ENCODE data around the gene UFC1. TPM values are rescaled to one million over a fixed set of nuclear protein-coding genes. Genes with fewer than 3 reads are reported as not detected.

The UFC1 gene
- total RNA-seq, 1 experiment from 2014 or later: 63.7 TPM

- no peaks in the 10 kb centered on the region for H3K9me2 ChIP-seq (ENCODE audit: insufficient read depth)
- BruUV-seq (replicated peaks): no TSS peak
- intact Hi-C loops (cut with micrococcal nuclease): no loop called here
- no peaks in the 10 kb centered on the region for H3K9me3 ChIP-seq (ENCODE audit: control insufficient read depth in 1 of 2, insufficient read depth in 1 of 2, low read depth in 1 of 2, low read length in 2 of 2)
- H3K9ac ChIP-seq (ENCODE audit: low read length): no peak overlapping the region
- H3K4me3 ChIP-seq (replicated peaks in 1 of 2; ENCODE audit: low read depth in 1 of 2, low read length in 2 of 2): no peak overlapping the region
- H3K4me2 ChIP-seq (ENCODE audit: low read length): no peak overlapping the region
- H4K20me1 ChIP-seq (ENCODE audit: insufficient read depth): no peaks in the 10 kb centered on the region
- ChIA-PET CTCF (no interaction called here), RAD21 (ENCODE audit: low non-redundant PET in 1 of 2, low total read pairs in 2 of 2, uncharacterized antibody in 2 of 2, unreplicated experiment in 2 of 2) (no interaction called here), POLR2A (interaction anchor here (1.0 to 1.7 kb wide), 3 partner anchors 10 to 38 kb away, joined by 3 to 5 read pairs (median 3); partner anchors contain the start of genes NIT1 and PFDN2)
- no peak overlapping the region for H2AFZ ChIP-seq (ENCODE audit: low read depth, low read length, poor library complexity, severe bottlenecking)
- no peak overlapping the region for H3K27ac ChIP-seq (ENCODE audit: low read depth, low read length)
- DNase-seq (ENCODE audit: low read depth, low spot score): no peak
- peaks cover 17 to 43% of the 10 kb centered on the region in 2 experiments; a peak in 3 of 4 replicates for H3K36me3 ChIP-seq (ENCODE audit: control insufficient read depth in 1 of 2, insufficient read depth in 2 of 2, low read length in 2 of 2)
- ATAC-seq: no peak
- H3K4me1 ChIP-seq (ENCODE audit: control insufficient read depth in 1 of 2, insufficient read depth in 2 of 2, low read length in 2 of 2): peaks cover 3 to 11% of the 10 kb centered on the region in 2 experiments; a peak in 3 of 4 replicates
- TF ChIP-seq ZBTB33 (IDR thresholded peaks at IDR 0.05; ENCODE audit: extremely low read depth, insufficient replicate concordance, low read length) (no peak), ELF1 (IDR thresholded peaks at IDR 0.05; ENCODE audit: borderline replicate concordance, low read depth) (no peak), EGR1 (IDR thresholded peaks at IDR 0.05; ENCODE audit: low read depth) (no peak), EZH2 (IDR thresholded peaks at IDR 0.05) (no peak), POLR2AphosphoS5 (IDR thresholded peaks at IDR 0.05; ENCODE audit: low read depth, low read length) (no peak), CEBPB (IDR thresholded peaks at IDR 0.05; ENCODE audit: low read depth) (no peak), SIN3A (IDR thresholded peaks at IDR 0.05; ENCODE audit: low read depth) (no peak), ZNF274 (IDR thresholded peaks at IDR 0.05; ENCODE audit: low read depth, low read length) (no peak), RAD21 (IDR thresholded peaks at IDR 0.05; ENCODE audit: low read depth) (no peak), EZH2phosphoT487 (IDR thresholded peaks at IDR 0.05; ENCODE audit: borderline replicate concordance) (no peak), TCF7L2 (IDR thresholded peaks at IDR 0.05; ENCODE audit: borderline replicate concordance, extremely low read depth, insufficient read depth, insufficient read length) (no peak), POLR2A (IDR thresholded peaks at IDR 0.05; ENCODE audit: borderline replicate concordance, extremely low read depth, insufficient read depth, insufficient read length) (no peak), SRF (IDR thresholded peaks at IDR 0.05; ENCODE audit: low read depth) (no peak), ATF3 (IDR thresholded peaks at IDR 0.05) (no peak)
- H3K79me2 ChIP-seq (ENCODE audit: insufficient read depth, low read length): peaks cover 57% of the 10 kb centered on the region
- no peaks in the 10 kb centered on the region for H3K27me3 ChIP-seq (ENCODE audit: insufficient read depth, low read length)
Observed at GRCh38 chr1:161127649-161128048, 26.1 kb upstream of the UFC1 start.
